GM12801 (cell line): ENCODE results near the gene S100B.

Source experiments
- TF ChIP-seq, protein P1 (sequence below): IDR thresholded peaks from one replicate; pipeline ENCODE4 v1.5.1; 2011; ENCODE audit warnings: control low read depth; ENCODE audit not compliant: insufficient read length; ENCODE audit errors: extremely low read depth

The S100B gene

DNA sequence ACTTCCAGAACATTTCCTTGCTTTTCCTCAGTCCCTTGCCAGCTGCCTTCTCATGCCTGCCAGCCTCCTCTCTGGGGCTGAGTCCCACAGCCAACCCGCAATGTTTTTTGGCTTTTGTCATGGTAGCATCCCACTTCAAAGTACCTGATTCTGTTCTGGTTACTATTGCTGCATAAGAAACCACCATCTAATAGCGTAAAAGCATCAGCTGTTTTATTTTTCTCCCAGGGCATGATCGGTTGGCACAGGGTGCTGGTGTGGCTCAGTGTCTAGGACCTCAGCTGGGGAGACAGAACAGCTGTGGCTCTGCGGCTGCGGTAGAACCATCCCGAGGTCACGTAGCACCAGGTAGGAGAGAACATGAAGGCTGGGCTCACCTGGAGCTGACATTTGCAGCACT lies 21.7 kb upstream of the S100B start:
- TF ChIP-seq, protein P1, sequence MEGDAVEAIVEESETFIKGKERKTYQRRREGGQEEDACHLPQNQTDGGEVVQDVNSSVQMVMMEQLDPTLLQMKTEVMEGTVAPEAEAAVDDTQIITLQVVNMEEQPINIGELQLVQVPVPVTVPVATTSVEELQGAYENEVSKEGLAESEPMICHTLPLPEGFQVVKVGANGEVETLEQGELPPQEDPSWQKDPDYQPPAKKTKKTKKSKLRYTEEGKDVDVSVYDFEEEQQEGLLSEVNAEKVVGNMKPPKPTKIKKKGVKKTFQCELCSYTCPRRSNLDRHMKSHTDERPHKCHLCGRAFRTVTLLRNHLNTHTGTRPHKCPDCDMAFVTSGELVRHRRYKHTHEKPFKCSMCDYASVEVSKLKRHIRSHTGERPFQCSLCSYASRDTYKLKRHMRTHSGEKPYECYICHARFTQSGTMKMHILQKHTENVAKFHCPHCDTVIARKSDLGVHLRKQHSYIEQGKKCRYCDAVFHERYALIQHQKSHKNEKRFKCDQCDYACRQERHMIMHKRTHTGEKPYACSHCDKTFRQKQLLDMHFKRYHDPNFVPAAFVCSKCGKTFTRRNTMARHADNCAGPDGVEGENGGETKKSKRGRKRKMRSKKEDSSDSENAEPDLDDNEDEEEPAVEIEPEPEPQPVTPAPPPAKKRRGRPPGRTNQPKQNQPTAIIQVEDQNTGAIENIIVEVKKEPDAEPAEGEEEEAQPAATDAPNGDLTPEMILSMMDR, result no peak

DNA sequence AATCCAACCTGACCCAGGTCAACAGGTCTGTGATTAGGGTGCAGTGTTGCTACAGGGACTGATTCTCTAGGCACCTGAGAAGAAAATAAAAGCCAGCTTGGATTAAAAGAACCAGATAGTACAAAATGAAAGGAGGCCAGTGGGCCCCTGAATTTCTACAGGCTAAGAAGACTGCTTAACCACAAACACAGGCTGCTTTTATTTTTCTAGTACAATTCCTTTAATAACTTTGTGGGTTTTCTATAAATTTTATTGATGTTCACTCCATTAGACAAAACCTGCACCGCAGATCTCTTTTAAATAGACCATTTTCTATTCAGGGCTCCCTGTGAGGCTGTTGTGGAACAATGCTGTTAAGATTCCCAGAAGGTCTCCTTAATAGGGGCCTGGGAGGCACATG lies 20.9 kb upstream of the S100B start:
- TF ChIP-seq, protein P1, result no peak

GRCh38 chr21:46624050-46624449 lies 19.2 kb upstream of the S100B start:
- TF ChIP-seq, protein P1, result no peak

DNA sequence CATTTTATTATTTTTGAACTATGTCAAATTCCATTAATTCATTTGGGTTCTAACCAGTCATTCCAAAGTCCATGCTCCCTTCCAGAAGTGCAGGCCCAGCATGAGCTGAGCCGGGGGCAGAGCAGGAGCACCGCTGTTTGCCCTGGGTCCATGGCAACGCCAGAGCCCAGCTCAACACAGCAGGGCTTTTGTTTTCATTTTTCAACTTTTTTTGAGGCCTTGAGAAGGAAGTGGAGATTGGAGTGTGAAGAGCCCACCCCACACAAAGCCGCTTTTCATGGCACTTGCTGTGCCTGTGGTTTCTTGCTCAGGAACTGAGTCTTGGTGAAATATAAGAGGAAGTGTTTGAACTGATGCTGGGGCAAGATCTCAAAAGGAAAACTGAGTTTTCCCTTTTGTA lies 17.3 kb upstream of the S100B start:
- TF ChIP-seq, protein P1, result no peak

- TF ChIP-seq, protein P1, result no peak
These were observed 16.7 kb upstream of the S100B start for GRCh38 chr21:46621457-46622182.

GRCh38 chr21:46620846-46621245 lies 16.0 kb upstream of the S100B start:
- TF ChIP-seq, protein P1, result no peak

GRCh38 chr21:46619846-46620245 lies 15.0 kb upstream of the S100B start:
- TF ChIP-seq, protein P1, result no peak
